Left lung (tissue), 10 donors: ENCODE data around the gene CFAP70. TPM values are rescaled to one million over a fixed set of nuclear protein-coding genes. Genes with fewer than 3 reads are reported as not detected.

Source experiments
- ATAC-seq: fragments of 200-7000 bp; cut with Tn5 transposase; one replicate; pipeline ENCODE4 v1.9.1; 2020; ENCODE audit warnings: moderate library complexity
- DNase-seq, 4 donors: peaks; one replicate each; pipeline ENCODE4 v3.0.0-alpha.2; 2013 to 2020
- H3K27ac ChIP-seq, 2 donors: fragments of 200-600 bp; sonication (generic) in 1 of 2; one replicate each; pipeline versions ENCODE4 v1.5.0 to v1.8.0; 2020 to 2021
- H3K27me3 ChIP-seq, 2 donors: fragments of 200-600 bp; sonication (generic) in 1 of 2; one replicate each; pipeline versions ENCODE4 v1.5.0 to v1.8.0; 2020 to 2021
- H3K36me3 ChIP-seq, 2 donors: fragments of 200-600 bp; sonication (generic) in 1 of 2; one replicate each; pipeline versions ENCODE4 v1.5.0 to v1.8.0; 2020 to 2021
- H3K4me1 ChIP-seq, 2 donors: fragments of 200-600 bp; one replicate each; pipeline ENCODE4 v1.8.0; 2021
- H3K4me3 ChIP-seq, 2 donors: fragments of 200-600 bp; sonication (generic) in 1 of 2; one replicate each; pipeline versions ENCODE4 v1.5.0 to v1.8.0; 2020 to 2021; ENCODE audit warnings: mild to moderate bottlenecking in 1 of 2
- H3K9me3 ChIP-seq, 2 donors: fragments of 200-600 bp; sonication (generic) in 1 of 2; one replicate each; pipeline versions ENCODE4 v1.5.0 to v1.8.0; 2020 to 2021
- CTCF ChIP-seq, 2 donors: fragments of 200-600 bp; sonication (generic) in 1 of 2; IDR thresholded peaks; one replicate each; pipeline versions ENCODE4 v1.5.0 to v1.8.0; 2021; ENCODE audit warnings: antibody characterized with exemption in 2 of 2
- intact Hi-C, 2 donors: fragments of 100-400 bp; cut with DNase I; formaldehyde crosslinking; loops; one replicate each; pipeline versions ENCODE4 v1.11.2 to v1.14.2; 2022
- polyA plus RNA-seq, 6 donors: library from polyadenylated mRNA; unstranded; fragments of 120-200 nt; gene quantifications; one replicate each; pipeline ENCODE4 v1.2.1, GENCODE V29; 2013; ENCODE audit not compliant: insufficient read length in 6 of 6
- total RNA-seq, 2 donors: library from RNA; stranded (reverse); fragmentation: NEBNext Ultra II Directional; extraction: Animal tissue kit (Norgen Biotek cat#: 25700); gene quantifications; one replicate each; pipeline ENCODE4 v1.2.1, GENCODE V29; 2021
- donor health status: DM: no; HTN: yes; CAD: no.
- donor health status: DM: no; HTN: no; CAD: no.

The CFAP70 gene
- total and polyA plus RNA-seq, 8 donors: 0.87 to 21.8 (median 12.4) TPM

- H3K9me3 ChIP-seq: no peaks in the 10 kb centered on the region
- DNase-seq (no peak), ATAC-seq (peak; percentile 6)
- intact Hi-C loops: no loop called here
- peak overlapping the region; percentile 75 to 92 for H3K27ac ChIP-seq
- peak overlapping the region; percentile 60 to 91 for H3K4me3 ChIP-seq
- H3K27me3 ChIP-seq: no peaks in the 10 kb centered on the region
- H3K36me3 ChIP-seq: peaks cover 0 to 24% of the 10 kb centered on the region in 2 donors
- peaks cover 15 to 27% of the 10 kb centered on the region in 2 donors for H3K4me1 ChIP-seq
- TF ChIP-seq CTCF (IDR thresholded peaks at IDR 0.05): no peak
Measured at GRCh38 chr10:73253225-73253555, 105.5 kb downstream of the CFAP70 start.

- Histone ChIP-seq H3K36me3 (peaks cover 0 to 24% of the 10 kb centered on the region in 2 donors), H3K27me3 (no peaks in the 10 kb centered on the region), H3K4me1 (peaks cover 17 to 32% of the 10 kb centered on the region in 2 donors), H3K9me3 (no peaks in the 10 kb centered on the region), H3K27ac (peak within 1 kb of the TSS; percentile 75 to 92), H3K4me3 (peak within 1 kb of the TSS; percentile 60 to 91)
- intact Hi-C loops: no loop called here
- TF ChIP-seq CTCF (IDR thresholded peaks at IDR 0.05): no peak
- peak; percentile 98 for ATAC-seq
- peak; percentile 93 to 97 (median 94) for DNase-seq
Measured at GRCh38 chr10:73252445-73253224, 106.0 kb downstream of the CFAP70 start, which contains the start of gene MRPS16. Gene MRPS16, minus strand, starts transcription at chr10:73252644. Its CDS starts 162 bp downstream, at chr10:73252482.

- Histone ChIP-seq H3K9me3 (no peaks in the 10 kb centered on the region), H3K36me3 (peaks cover 0 to 24% of the 10 kb centered on the region in 2 donors), H3K27ac (peak overlapping the region; percentile 75 to 92), H3K4me3 (peak overlapping the region; percentile 60 to 91), H3K4me1 (peaks cover 19 to 34% of the 10 kb centered on the region in 2 donors), H3K27me3 (no peaks in the 10 kb centered on the region)
- peak; percentile 76 for ATAC-seq
- no peak for DNase-seq
- intact Hi-C loops: no loop called here
- TF ChIP-seq CTCF (IDR thresholded peaks at IDR 0.05): no peak
Measured at GRCh38 chr10:73251683-73252444, 106.8 kb downstream of the CFAP70 start.

- peak overlapping the region in 1 of 2 donors; percentile 84 for H3K27ac ChIP-seq
- no peak overlapping the region for H3K4me3 ChIP-seq
- peaks cover 23 to 55% of the 10 kb centered on the region in 2 donors for H3K4me1 ChIP-seq
- peaks cover 0 to 41% of the 10 kb centered on the region in 2 donors for H3K36me3 ChIP-seq
- H3K27me3 ChIP-seq: no peaks in the 10 kb centered on the region
- no peaks in the 10 kb centered on the region for H3K9me3 ChIP-seq
- no peak for ATAC-seq
- intact Hi-C loops: no loop called here
- no peak for TF ChIP-seq CTCF (IDR thresholded peaks at IDR 0.05)
- DNase-seq: no peak
Measured at GRCh38 chr10:73248259-73248724, 110.4 kb downstream of the CFAP70 start.
